DOHH2 (cell line): Measurements from ENCODE around the gene CRLF1.

Experiments used
- EZH2phosphoT487 ChIP-seq: fragments of 200-600 bp; sonication (generic); IDR thresholded peaks from 2 replicates; pipeline ENCODE4 v1.6.1; 2017; ENCODE audit warnings: borderline replicate concordance, mild to moderate bottlenecking, antibody characterized with exemption, low read length, moderate library complexity, mixed read lengths
- TF ChIP-seq, protein P1 (sequence below): fragments of 200-600 bp; sonication (generic); IDR thresholded peaks from one replicate; pipeline ENCODE4 v1.5.1; 2014; ENCODE audit warnings: antibody characterized with exemption, mild to moderate bottlenecking, low read depth, low read length; ENCODE audit not compliant: poor library complexity, severe bottlenecking

DNA sequence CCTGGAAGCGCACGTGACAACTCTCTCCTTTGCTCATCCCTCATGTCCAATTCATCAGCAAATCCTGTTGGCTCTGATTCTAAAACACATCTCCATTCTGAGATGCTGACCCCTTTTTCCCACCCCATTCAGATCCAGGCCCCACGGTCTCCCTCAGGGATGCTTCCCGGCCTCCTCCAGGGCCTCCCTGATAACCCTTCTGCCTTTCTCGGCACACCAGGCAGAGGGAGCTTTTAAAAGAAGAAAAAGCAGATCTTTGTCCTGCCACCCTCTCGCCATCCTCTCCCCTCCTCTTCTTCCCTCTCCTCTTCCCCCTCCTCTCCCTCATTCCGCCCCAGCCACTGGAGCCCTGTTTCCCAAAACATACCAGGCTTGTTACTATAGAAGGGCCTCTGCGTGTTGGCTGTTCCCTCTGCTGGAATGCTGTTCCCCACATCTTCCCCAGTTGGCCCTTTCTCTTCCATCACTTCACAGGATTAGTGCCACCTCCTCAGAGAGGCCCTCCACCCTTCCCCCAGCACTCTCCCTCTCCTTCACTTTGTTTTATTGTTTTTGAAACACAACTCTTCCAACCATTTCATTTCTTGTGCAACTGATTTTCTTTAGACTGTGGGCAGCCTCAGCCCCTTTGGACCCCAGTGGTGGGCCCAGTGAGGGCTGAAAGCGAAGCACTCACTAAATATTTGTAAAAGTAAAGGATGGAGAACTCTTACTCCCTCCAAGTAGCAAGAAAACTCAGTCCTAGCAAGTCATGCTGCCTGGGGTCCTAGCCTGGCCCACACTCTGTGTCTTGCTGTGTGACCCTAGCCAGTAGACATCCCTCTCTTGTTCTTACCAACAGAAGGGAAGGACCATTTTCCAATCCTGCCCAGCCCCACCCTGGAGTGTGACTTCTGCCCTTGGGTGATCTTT lies 2.5 kb upstream of the CRLF1 start:
- TF ChIP-seq, protein P1, sequence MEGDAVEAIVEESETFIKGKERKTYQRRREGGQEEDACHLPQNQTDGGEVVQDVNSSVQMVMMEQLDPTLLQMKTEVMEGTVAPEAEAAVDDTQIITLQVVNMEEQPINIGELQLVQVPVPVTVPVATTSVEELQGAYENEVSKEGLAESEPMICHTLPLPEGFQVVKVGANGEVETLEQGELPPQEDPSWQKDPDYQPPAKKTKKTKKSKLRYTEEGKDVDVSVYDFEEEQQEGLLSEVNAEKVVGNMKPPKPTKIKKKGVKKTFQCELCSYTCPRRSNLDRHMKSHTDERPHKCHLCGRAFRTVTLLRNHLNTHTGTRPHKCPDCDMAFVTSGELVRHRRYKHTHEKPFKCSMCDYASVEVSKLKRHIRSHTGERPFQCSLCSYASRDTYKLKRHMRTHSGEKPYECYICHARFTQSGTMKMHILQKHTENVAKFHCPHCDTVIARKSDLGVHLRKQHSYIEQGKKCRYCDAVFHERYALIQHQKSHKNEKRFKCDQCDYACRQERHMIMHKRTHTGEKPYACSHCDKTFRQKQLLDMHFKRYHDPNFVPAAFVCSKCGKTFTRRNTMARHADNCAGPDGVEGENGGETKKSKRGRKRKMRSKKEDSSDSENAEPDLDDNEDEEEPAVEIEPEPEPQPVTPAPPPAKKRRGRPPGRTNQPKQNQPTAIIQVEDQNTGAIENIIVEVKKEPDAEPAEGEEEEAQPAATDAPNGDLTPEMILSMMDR, result no peak
- no peak for TF ChIP-seq EZH2phosphoT487
